Activated naive CD8-positive, alpha-beta T cell (primary cell): Measurements from ENCODE around the gene CYTIP.
A peak's percentile ranks its signal among the peaks of the same experiment; 100 is the strongest.
"Not testable (repeated sequence)": the region's sequence is repeated elsewhere in the genome, so short reads cannot be mapped to it uniquely, and the experiment has no call there.

Experiments used
- H3K27ac Mint-ChIP-seq: one replicate; pipeline ENCODE4 v1.8.0; 2021; ENCODE audit warnings: mixed read lengths
- H3K27me3 Mint-ChIP-seq: one replicate; pipeline ENCODE4 v1.8.0; 2021; ENCODE audit warnings: mixed read lengths
- H3K36me3 Mint-ChIP-seq: one replicate; pipeline ENCODE4 v1.8.0; 2021; ENCODE audit warnings: mixed read lengths
- H3K4me1 Mint-ChIP-seq: one replicate; pipeline ENCODE4 v1.8.0; 2021; ENCODE audit warnings: low read depth, mixed read lengths
- H3K4me3 Mint-ChIP-seq: one replicate; pipeline ENCODE4 v1.8.0; 2021; ENCODE audit warnings: mild to moderate bottlenecking, mixed read lengths
- H3K9me3 Mint-ChIP-seq: one replicate; pipeline ENCODE4 v1.8.0; 2021; ENCODE audit warnings: low read depth, mixed read lengths

The CYTIP gene

DNA sequence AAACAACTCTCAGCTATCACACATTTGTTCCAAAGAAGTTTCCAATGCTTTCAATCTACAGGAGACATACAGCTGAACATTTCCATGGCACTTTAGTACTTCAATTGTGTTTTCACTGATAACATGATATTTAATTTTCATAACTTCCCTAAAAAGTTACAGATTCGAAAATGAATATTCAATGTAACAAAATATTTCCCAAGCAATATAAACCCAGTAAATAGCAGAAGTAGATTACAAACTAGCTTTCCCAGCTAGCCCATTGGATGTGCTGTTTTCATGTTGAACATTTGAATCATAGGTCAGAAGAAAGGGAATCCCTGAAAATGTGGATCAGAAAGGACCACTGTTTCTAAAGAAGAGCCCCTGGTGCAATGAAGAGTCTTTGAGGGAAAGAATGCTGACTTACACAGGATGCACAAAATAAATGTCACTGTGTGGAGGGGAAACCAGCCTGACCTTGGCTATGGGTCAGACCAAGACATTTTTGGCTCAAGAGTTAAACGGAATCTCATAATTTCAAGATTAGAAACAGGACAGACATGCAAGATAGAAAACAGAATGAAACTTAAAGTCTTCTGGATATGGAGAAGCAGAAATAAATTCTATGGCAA is 22.5 kb downstream of the CYTIP start:
- H3K27ac Mint-ChIP-seq: peak overlapping the region; percentile 99
- no peaks in the 10 kb centered on the region for H3K9me3 Mint-ChIP-seq
- H3K27me3 Mint-ChIP-seq: no peaks in the 10 kb centered on the region
- peaks cover 60% of the 10 kb centered on the region for H3K36me3 Mint-ChIP-seq
- H3K4me1 Mint-ChIP-seq: peaks cover 78% of the 10 kb centered on the region
- peak overlapping the region; percentile 68 for H3K4me3 Mint-ChIP-seq

DNA sequence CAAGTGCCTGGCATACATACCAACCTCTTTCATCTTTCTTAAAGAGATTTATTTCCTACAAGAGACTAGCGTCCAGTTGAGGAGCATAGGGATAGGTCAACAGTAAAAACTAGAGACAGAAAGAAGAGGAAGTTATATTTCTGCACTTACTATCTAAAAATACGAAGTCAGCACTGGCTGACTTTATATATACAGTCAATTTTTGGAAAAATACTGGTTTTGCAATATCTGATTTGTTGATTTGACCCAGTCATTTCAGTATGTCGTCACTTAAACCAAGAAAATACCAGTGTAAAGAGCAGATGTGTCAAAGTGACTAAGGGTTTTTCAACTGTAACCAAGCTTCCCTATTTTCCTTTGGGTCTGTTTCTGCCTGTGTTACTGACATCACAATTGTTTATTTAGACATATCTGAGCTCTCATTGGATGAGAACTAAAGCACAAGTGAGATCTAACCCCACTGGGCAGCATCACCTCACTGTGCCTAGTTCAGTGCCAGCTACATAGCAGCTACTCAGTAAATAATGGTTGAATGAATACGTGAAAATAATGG is 23.0 kb downstream of the CYTIP start:
- H3K4me3 Mint-ChIP-seq: peak overlapping the region; percentile 68
- H3K9me3 Mint-ChIP-seq: no peaks in the 10 kb centered on the region
- peaks cover 77% of the 10 kb centered on the region for H3K4me1 Mint-ChIP-seq
- no peaks in the 10 kb centered on the region for H3K27me3 Mint-ChIP-seq
- H3K36me3 Mint-ChIP-seq: peaks cover 57% of the 10 kb centered on the region
- H3K27ac Mint-ChIP-seq: peak overlapping the region; percentile 99

DNA sequence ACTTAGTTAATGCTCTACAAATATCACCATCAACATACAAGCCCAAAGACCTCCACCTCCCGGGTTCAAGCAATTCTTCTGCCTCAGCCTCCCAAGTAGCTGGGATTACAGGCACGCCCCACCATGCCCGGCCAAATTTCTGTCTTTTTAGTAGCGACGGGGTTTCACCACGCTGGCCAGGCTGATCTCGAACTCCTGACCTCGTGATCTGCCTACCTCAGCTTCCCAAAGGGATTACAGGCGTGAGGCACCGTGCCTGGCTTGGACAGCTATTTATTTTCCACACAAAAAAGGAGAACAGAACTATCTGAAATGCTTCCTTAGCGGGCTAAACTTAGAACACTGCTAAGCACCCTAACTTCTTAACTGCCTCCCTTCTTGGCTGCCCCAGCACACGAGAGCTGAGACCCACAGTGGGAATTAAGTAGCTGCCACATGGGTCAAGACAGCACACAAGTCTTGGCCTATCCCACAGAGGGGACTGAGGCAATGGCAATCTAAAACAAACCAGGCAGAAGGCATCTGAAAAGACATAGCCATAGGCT is 24.8 kb downstream of the CYTIP start:
- peak overlapping the region; percentile 60 for H3K4me3 Mint-ChIP-seq
- H3K27me3 Mint-ChIP-seq: no peaks in the 10 kb centered on the region
- H3K36me3 Mint-ChIP-seq: peaks cover 61% of the 10 kb centered on the region
- H3K4me1 Mint-ChIP-seq: peaks cover 88% of the 10 kb centered on the region
- H3K27ac Mint-ChIP-seq: peak overlapping the region; percentile 99
- H3K9me3 Mint-ChIP-seq: no peaks in the 10 kb centered on the region

DNA sequence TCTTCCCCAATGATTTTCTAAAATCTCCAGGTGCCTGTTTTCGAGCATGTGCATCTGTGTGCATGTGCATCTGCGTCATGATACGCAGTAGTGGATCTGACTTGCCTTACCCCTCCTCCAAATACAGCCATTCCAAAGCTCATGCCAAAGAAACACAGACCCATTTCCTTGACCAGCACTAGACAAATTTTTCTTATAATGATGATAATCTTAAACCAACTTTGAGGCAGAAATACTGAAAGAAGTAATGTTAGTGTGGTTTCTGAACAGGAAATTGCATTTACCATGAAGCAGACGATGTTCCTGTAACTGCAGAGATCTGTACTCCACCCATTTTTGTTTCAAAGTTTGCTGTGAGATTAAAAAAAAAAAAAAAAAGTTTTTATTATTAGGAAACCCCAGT is 25.6 kb downstream of the CYTIP start:
- peak overlapping the region; percentile 80 for H3K4me3 Mint-ChIP-seq
- H3K4me1 Mint-ChIP-seq: peaks cover 90% of the 10 kb centered on the region

DNA sequence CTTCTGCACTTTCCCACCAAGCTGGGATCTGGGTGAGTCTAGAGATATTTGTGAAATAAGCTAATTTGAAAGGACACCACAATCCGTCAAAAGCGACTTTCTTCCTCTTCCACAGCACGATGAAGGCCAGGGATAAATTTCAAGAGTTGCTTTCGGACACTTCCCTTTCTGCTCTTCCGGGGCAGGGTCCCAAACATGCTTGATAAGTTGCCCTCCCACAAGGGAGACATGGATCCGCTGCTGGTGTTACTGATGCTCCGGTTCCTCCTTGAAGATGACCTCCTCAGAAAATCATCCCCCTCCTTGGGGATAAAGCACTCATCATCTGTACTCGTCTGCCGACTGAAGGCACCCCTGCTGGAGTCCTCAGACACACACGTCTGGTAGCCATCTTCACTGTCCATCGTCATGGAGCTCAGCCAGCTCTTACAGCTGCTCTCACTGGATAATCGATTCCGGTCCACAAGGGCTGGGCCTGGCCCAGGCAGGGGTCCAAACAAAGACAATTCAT is 28.2 kb downstream of the CYTIP start:
- no peaks in the 10 kb centered on the region for H3K27me3 Mint-ChIP-seq
- H3K4me1 Mint-ChIP-seq: peaks cover 89% of the 10 kb centered on the region
- H3K4me3 Mint-ChIP-seq: peak overlapping the region; percentile 75
- no peaks in the 10 kb centered on the region for H3K9me3 Mint-ChIP-seq
- peaks cover 54% of the 10 kb centered on the region for H3K36me3 Mint-ChIP-seq
- H3K27ac Mint-ChIP-seq: peak overlapping the region; percentile 100

More for the DNA sequence above, 25.6 kb downstream of the CYTIP start:
- Mint-ChIP-seq H3K27ac (peak overlapping the region; percentile 99), H3K9me3 (no peaks in the 10 kb centered on the region), H3K27me3 (no peaks in the 10 kb centered on the region), H3K36me3 (peaks cover 61% of the 10 kb centered on the region)

DNA sequence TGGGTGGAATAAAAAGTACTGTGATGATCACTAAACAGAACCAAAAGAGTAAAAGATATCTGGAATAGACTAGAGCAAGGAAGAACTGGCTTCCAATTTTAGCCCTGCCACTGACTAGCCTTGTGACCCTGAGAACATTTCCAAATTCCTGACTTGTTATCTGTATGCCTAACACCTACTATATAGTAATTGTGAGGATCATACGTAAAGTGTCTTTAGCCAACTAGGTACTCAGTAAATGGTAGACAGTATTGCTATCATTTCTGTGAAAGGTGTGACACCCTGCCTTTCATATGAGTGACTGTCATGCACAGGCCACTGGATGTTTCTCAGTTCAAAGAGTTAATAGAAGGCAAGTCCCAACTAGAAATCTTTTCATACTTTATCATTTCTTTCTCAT is 29.8 kb downstream of the CYTIP start:
- H3K9me3 Mint-ChIP-seq: no peaks in the 10 kb centered on the region
- peaks cover 91% of the 10 kb centered on the region for H3K4me1 Mint-ChIP-seq
- H3K27me3 Mint-ChIP-seq: no peaks in the 10 kb centered on the region
- peaks cover 51% of the 10 kb centered on the region for H3K36me3 Mint-ChIP-seq
- peak overlapping the region; percentile 100 for H3K27ac Mint-ChIP-seq
- peak overlapping the region; percentile 86 for H3K4me3 Mint-ChIP-seq

DNA sequence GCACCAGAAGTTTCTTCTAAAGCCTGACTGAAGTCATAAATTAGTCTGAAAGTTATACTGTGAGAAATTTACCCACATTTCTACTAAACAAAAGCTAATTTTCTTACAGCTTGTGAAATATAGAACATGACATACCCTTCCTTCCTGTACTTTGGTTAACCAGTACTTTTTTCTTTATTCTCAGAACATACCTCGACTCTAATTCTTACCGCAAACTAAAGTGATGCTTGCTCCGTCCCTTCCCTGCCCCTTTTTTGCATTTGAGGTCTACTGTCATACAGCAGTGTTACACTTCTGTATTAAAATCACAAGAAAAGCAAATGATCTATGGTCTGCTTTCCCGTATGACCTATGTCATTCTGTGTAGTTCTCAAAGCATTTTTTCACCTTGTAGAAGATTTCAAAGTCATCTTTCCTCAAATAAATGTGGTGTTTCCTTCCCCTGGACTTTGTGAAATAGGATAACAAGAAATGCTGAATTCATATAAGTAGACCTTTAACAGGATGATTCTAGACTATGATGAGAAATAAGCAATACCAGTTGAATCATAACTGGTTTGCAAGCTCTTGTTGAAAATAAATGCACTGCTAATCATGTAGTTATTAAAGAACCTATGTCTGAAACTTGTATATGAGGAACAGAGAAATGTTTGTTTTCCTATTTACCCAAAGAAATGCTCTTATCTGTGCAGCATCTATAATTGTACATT is 30.4 kb downstream of the CYTIP start:
- Mint-ChIP-seq H3K27me3 (no peaks in the 10 kb centered on the region), H3K36me3 (peaks cover 49% of the 10 kb centered on the region), H3K27ac (peak overlapping the region; percentile 100), H3K4me3 (peak overlapping the region; percentile 86), H3K4me1 (peaks cover 91% of the 10 kb centered on the region), H3K9me3 (no peaks in the 10 kb centered on the region)

DNA sequence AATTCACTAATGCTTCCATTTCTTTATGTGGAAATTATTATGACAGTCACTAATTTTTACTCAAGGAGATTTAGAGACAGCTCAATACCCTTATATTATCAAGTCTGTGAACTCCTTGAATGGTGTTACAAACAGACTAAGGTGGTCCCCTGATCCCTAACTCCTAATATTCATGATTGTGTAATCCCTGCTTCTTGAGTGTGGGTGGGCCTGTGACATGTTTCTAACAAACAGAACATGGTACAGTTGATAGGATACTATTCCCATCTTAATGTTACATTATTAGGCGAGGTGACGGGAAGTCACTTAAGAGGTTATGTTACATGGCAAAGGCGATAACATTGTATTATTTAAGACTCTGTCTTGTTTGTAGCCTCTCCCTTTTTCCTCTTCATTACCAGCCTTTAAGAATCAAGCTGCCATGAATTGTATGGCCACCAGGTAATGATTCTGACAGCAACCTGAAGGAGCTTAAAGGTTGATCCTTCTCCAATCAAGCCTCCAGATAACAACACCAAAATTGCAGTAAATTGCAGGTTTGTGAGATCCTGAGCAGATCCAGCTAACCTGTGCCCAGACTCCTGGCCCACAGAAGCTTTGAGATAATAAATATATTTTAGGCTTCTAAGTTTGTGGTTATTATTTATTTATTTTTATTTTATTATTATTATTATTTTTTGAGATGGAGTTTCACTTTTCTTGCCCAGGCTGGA is 32.1 kb downstream of the CYTIP start:
- H3K36me3 Mint-ChIP-seq: peaks cover 45% of the 10 kb centered on the region
- H3K4me1 Mint-ChIP-seq: peaks cover 85% of the 10 kb centered on the region
- peak overlapping the region; percentile 100 for H3K27ac Mint-ChIP-seq
- H3K9me3 Mint-ChIP-seq: peaks cover 3% of the 10 kb centered on the region
- no peaks in the 10 kb centered on the region for H3K27me3 Mint-ChIP-seq
- H3K4me3 Mint-ChIP-seq: peak overlapping the region; percentile 14

DNA sequence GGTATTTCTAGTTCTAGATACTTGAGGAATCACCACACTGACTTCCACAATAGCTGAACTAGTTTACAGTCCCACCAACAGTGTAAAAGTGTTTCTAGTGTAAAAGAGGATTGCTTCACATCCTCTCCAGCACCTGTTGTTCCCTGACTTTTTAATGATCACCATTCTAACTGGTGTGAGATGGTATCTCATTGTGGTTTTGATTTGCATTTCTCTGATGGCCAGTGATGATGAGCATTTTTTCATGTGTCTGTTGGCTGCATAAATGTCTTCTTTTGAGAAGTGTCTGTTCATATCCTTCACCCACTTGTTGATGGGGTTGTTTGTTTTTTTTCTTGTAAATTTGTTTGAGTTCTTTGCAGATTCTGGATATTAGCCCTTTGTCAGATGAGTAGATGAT is 38.5 kb downstream of the CYTIP start:
- not testable (repeated sequence) for H3K27me3 Mint-ChIP-seq
- Mint-ChIP-seq H3K36me3 (peaks cover 39% of the 10 kb centered on the region), H3K4me3 (peak overlapping the region; percentile 44), H3K4me1 (peaks cover 88% of the 10 kb centered on the region), H3K9me3 (peaks cover 18% of the 10 kb centered on the region), H3K27ac (peak overlapping the region; percentile 94)

DNA sequence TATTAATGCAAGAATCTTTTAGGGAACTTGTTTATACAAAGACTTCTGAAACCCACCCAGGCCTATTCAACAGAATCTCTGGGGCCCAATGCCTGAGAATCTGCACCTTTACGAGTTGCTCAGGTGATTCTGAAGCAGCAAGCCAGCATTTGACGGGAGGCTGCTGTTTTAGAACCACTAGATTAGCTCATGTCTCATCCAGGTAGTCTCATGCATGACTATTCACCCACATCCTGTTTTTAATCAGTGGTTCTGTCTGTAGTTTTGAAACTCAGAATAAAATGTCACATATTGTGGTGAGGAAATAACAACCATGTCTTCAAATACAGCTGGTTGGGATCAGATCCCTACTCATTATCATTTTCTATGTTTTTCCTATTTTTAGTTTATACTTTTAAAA is 39.5 kb downstream of the CYTIP start:
- H3K36me3 Mint-ChIP-seq: peaks cover 39% of the 10 kb centered on the region
- peak overlapping the region; percentile 95 for H3K27ac Mint-ChIP-seq
- H3K4me3 Mint-ChIP-seq: peak overlapping the region; percentile 53
- peaks cover 81% of the 10 kb centered on the region for H3K4me1 Mint-ChIP-seq
- no peaks in the 10 kb centered on the region for H3K27me3 Mint-ChIP-seq
- H3K9me3 Mint-ChIP-seq: peaks cover 27% of the 10 kb centered on the region

DNA sequence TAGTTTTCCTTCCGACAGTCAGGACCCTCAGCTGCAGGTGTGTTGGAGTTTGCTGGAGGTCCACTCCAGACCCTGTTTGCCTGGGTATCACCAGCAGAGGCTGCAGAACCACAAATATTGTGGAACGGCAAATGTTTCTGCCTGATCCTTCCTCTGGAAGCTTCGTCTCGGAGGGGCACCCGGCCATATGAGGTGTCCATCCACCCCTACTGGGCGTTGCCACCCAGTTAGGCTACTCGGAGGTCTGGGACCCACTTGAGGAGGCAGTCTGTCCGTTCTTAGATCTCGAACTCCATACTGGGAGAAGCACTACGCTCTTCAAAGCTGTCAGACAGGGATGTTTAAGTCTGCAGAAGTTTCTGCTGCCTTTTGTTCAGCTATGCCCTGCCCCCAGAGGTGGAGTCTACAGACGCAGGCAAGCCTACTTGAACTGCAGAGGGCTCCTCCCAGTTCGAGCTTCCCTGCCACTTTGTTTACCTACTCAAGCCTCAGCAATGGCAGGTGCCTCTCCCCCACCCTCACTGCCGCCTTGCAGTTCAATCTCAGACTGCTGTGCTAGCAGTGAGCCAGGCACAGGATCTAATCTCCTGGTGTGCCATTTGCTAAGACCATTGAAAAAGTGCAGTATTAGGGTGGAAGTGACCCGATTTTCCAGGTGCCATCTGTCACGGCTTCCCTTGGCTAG is 40.9 kb downstream of the CYTIP start:
- Mint-ChIP-seq H3K9me3 (peaks cover 25% of the 10 kb centered on the region), H3K36me3 (peaks cover 43% of the 10 kb centered on the region), H3K4me3 (peak overlapping the region; percentile 53), H3K4me1 (peaks cover 69% of the 10 kb centered on the region), H3K27ac (peak overlapping the region; percentile 95)
- H3K27me3 Mint-ChIP-seq: not testable (repeated sequence)

DNA sequence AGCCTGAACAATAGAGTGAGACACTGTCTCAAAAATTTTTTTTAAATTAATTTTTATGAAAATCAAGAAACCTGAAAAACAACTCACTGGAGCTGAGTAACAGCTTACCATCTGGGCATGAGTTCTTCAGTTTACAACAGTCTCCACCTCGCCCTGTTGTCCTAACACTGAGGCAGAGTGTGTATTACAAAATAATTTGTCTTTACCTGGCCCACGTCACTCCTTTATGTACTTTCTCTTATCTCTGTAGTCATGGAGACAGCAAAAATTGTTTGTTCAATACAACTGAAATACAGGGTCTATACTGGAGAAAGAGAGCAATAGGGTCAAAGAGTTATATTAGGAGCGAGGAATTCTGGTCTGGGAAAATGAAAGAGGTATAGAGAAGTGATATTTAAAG is 48.1 kb downstream of the CYTIP start:
- no peaks in the 10 kb centered on the region for H3K27me3 Mint-ChIP-seq
- peaks cover 9% of the 10 kb centered on the region for H3K4me1 Mint-ChIP-seq
- H3K9me3 Mint-ChIP-seq: peaks cover 29% of the 10 kb centered on the region
- H3K4me3 Mint-ChIP-seq: no peak overlapping the region
- H3K36me3 Mint-ChIP-seq: peaks cover 33% of the 10 kb centered on the region
- no peak overlapping the region for H3K27ac Mint-ChIP-seq

DNA sequence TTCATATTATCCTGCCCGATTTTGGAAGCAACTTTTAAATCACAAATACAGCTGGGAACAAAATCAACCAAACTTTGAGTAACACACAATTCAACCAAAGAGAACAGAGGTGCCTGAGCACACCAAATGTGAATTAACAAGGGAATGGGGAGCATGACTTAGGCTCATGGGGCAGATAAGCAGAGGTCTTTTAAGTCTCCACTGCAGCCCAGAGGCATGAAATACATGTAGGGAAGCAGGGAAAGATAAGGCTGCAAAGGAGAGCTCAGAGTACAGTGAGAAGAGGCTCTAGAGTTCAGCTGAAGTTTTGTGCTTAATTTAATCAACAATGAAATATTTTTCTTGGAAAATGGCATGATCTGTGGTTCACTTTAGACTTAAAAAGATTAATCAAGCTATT is 49.0 kb downstream of the CYTIP start:
- H3K27ac Mint-ChIP-seq: no peak overlapping the region
- H3K27me3 Mint-ChIP-seq: no peaks in the 10 kb centered on the region
- H3K9me3 Mint-ChIP-seq: peaks cover 28% of the 10 kb centered on the region
- H3K36me3 Mint-ChIP-seq: peaks cover 33% of the 10 kb centered on the region
- peaks cover 2% of the 10 kb centered on the region for H3K4me1 Mint-ChIP-seq
- no peak overlapping the region for H3K4me3 Mint-ChIP-seq

DNA sequence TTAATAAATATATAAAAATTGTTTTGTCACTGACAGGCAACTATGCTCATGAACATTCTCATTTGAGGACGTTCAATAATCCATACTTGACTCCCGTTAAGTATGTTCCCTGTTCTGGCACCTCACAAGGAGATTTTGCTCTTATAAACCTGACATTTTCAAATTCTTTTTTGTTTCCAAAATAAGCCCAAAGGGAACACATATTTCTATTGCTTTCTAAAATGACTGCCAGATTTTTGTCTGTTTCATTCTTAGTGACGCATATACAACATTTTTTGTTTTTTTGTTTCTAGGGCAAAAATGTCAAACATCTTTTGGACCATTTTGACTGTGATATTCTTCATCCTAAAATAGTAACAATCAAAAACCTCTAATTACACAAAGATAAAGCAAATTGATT is 50.5 kb downstream of the CYTIP start:
- Mint-ChIP-seq H3K36me3 (peaks cover 35% of the 10 kb centered on the region), H3K4me1 (peaks cover 6% of the 10 kb centered on the region), H3K27ac (no peak overlapping the region), H3K4me3 (no peak overlapping the region), H3K9me3 (peaks cover 34% of the 10 kb centered on the region), H3K27me3 (no peaks in the 10 kb centered on the region)
